T-helper 17 cell (primary cell): ENCODE results near the gene CTNND2. TPM values are rescaled to one million over a fixed set of nuclear protein-coding genes. Genes with fewer than 3 reads are reported as not detected.

ENCODE experiments used
- ATAC-seq: fragments of 150-1000 bp; cut with Tn5 transposase; 2 replicates; pipeline ENCODE4 v1.10.0; 2021; ENCODE audit warnings: mild to moderate bottlenecking, moderate library complexity
- DNase-seq, 3 donors: peaks; one replicate each; pipeline versions ENCODE4 v3.0.0 to v3.0.0-alpha.2; 2020 to 2021
- H3K9me3 ChIP-seq: one replicate; pipeline ENCODE4 v1.7.0; 2013; ENCODE audit warnings: low read length, mild to moderate bottlenecking; ENCODE audit not compliant: control insufficient read depth, poor library complexity, severe bottlenecking
- H3K27ac Mint-ChIP-seq: one replicate; pipeline ENCODE4 v1.8.0; 2022; ENCODE audit warnings: mild to moderate bottlenecking, moderate library complexity, mixed read lengths
- H3K27me3 Mint-ChIP-seq: one replicate; pipeline ENCODE4 v1.8.0; 2022; ENCODE audit warnings: mixed read lengths
- H3K36me3 Mint-ChIP-seq: one replicate; pipeline ENCODE4 v1.8.0; 2022; ENCODE audit warnings: low read depth, mixed read lengths
- H3K4me1 Mint-ChIP-seq: one replicate; pipeline ENCODE4 v1.8.0; 2022; ENCODE audit warnings: mild to moderate bottlenecking, mixed read lengths
- H3K4me3 Mint-ChIP-seq: one replicate; pipeline ENCODE4 v1.8.0; 2022; ENCODE audit warnings: mild to moderate bottlenecking, moderate library complexity, mixed read lengths
- total RNA-seq, 4 donors: library from RNA in 2 of 4; stranded (reverse) in 2 of 4; gene quantifications; one replicate each; pipeline ENCODE4 v1.2.3 and lab custom pipeline; 2022 to 2026

The CTNND2 gene
- total RNA-seq, 2 donors from 2014 or later: 0.94 to 1.6 TPM

- Mint-ChIP-seq H3K4me1 (peaks cover 2% of the 10 kb centered on the region), H3K27ac (no peak overlapping the region), H3K4me3 (no peak overlapping the region), H3K36me3 (no peaks in the 10 kb centered on the region), H3K27me3 (peaks cover under 1% of the 10 kb centered on the region)
- H3K9me3 ChIP-seq: no peaks in the 10 kb centered on the region
- no peak for ATAC-seq
- no peak for DNase-seq
Observed at GRCh38 chr5:11252075-11252474, 652.2 kb downstream of the CTNND2 start.

- ATAC-seq: no peak
- no peak overlapping the region for H3K27ac Mint-ChIP-seq
- peaks cover 4% of the 10 kb centered on the region for H3K27me3 Mint-ChIP-seq
- DNase-seq: no peak
- no peak overlapping the region for H3K4me3 Mint-ChIP-seq
- H3K4me1 Mint-ChIP-seq: peaks cover 5% of the 10 kb centered on the region
- peaks cover 2% of the 10 kb centered on the region for H3K36me3 Mint-ChIP-seq
- H3K9me3 ChIP-seq: no peaks in the 10 kb centered on the region
Observed at GRCh38 chr5:11251247-11251646, 653.0 kb downstream of the CTNND2 start.

GRCh38 chr5:11248966-11249365, 655.3 kb downstream of the CTNND2 start:
- peaks cover 4% of the 10 kb centered on the region for H3K27me3 Mint-ChIP-seq
- H3K27ac Mint-ChIP-seq: no peak overlapping the region
- H3K9me3 ChIP-seq: no peaks in the 10 kb centered on the region
- peaks cover 2% of the 10 kb centered on the region for H3K36me3 Mint-ChIP-seq
- DNase-seq (no peak), ATAC-seq (no peak)
- no peak overlapping the region for H3K4me3 Mint-ChIP-seq
- H3K4me1 Mint-ChIP-seq: peaks cover 3% of the 10 kb centered on the region

GRCh38 chr5:11247224-11247623, 657.0 kb downstream of the CTNND2 start:
- Mint-ChIP-seq H3K36me3 (peaks cover 2% of the 10 kb centered on the region), H3K27me3 (peaks cover 4% of the 10 kb centered on the region), H3K27ac (no peak overlapping the region), H3K4me3 (no peak overlapping the region), H3K4me1 (peaks cover 3% of the 10 kb centered on the region)
- H3K9me3 ChIP-seq: no peaks in the 10 kb centered on the region
- ATAC-seq: no peak
- DNase-seq: no peak

GRCh38 chr5:11240293-11241190, 663.7 kb downstream of the CTNND2 start:
- Mint-ChIP-seq H3K36me3 (peaks cover 2% of the 10 kb centered on the region), H3K4me3 (no peak overlapping the region), H3K27me3 (no peaks in the 10 kb centered on the region), H3K27ac (no peak overlapping the region), H3K4me1 (no peaks in the 10 kb centered on the region)
- no peak for ATAC-seq
- no peak for DNase-seq
- no peaks in the 10 kb centered on the region for H3K9me3 ChIP-seq

- H3K36me3 Mint-ChIP-seq: peaks cover 2% of the 10 kb centered on the region
- H3K27ac Mint-ChIP-seq: no peak overlapping the region
- peaks cover 7% of the 10 kb centered on the region for H3K4me1 Mint-ChIP-seq
- H3K27me3 Mint-ChIP-seq: no peaks in the 10 kb centered on the region
- DNase-seq: no peak
- no peak overlapping the region for H3K4me3 Mint-ChIP-seq
- no peak for ATAC-seq
- no peaks in the 10 kb centered on the region for H3K9me3 ChIP-seq
Observed at GRCh38 chr5:11239261-11240015, 664.8 kb downstream of the CTNND2 start.

- peak overlapping the region; percentile 54 for H3K4me3 Mint-ChIP-seq
- H3K4me1 Mint-ChIP-seq: peaks cover 18% of the 10 kb centered on the region
- DNase-seq (no peak), ATAC-seq (peak; percentile 91)
- H3K9me3 ChIP-seq: peaks cover 7% of the 10 kb centered on the region
- H3K27me3 Mint-ChIP-seq: no peaks in the 10 kb centered on the region
- no peaks in the 10 kb centered on the region for H3K36me3 Mint-ChIP-seq
- peak overlapping the region; percentile 89 for H3K27ac Mint-ChIP-seq
Observed at GRCh38 chr5:11234501-11234911, 669.7 kb downstream of the CTNND2 start.

GRCh38 chr5:11230890-11231289, 673.4 kb downstream of the CTNND2 start:
- DNase-seq (no peak), ATAC-seq (no peak)
- no peak overlapping the region for H3K4me3 Mint-ChIP-seq
- H3K27me3 Mint-ChIP-seq: no peaks in the 10 kb centered on the region
- peaks cover 18% of the 10 kb centered on the region for H3K4me1 Mint-ChIP-seq
- no peaks in the 10 kb centered on the region for H3K36me3 Mint-ChIP-seq
- H3K9me3 ChIP-seq: peaks cover 7% of the 10 kb centered on the region
- H3K27ac Mint-ChIP-seq: no peak overlapping the region

- Mint-ChIP-seq H3K4me3 (no peak overlapping the region), H3K27me3 (no peaks in the 10 kb centered on the region), H3K4me1 (no peaks in the 10 kb centered on the region), H3K36me3 (no peaks in the 10 kb centered on the region), H3K27ac (no peak overlapping the region)
- peaks cover 5% of the 10 kb centered on the region for H3K9me3 ChIP-seq
- no peak for ATAC-seq
- no peak for DNase-seq
Observed at GRCh38 chr5:11227064-11227463, 677.2 kb downstream of the CTNND2 start.

- Mint-ChIP-seq H3K27me3 (no peaks in the 10 kb centered on the region), H3K4me3 (no peak overlapping the region), H3K27ac (no peak overlapping the region), H3K36me3 (no peaks in the 10 kb centered on the region), H3K4me1 (peaks cover 3% of the 10 kb centered on the region)
- ATAC-seq (no peak), DNase-seq (no peak)
- H3K9me3 ChIP-seq: no peaks in the 10 kb centered on the region
Observed at GRCh38 chr5:11224436-11225187, 679.6 kb downstream of the CTNND2 start.

- DNase-seq (no peak), ATAC-seq (peak; percentile 86)
- no peaks in the 10 kb centered on the region for H3K9me3 ChIP-seq
- Mint-ChIP-seq H3K27ac (no peak overlapping the region), H3K4me1 (peaks cover 3% of the 10 kb centered on the region), H3K27me3 (peaks cover 6% of the 10 kb centered on the region), H3K4me3 (no peak overlapping the region), H3K36me3 (no peaks in the 10 kb centered on the region)
Observed at GRCh38 chr5:11222169-11222568, 682.1 kb downstream of the CTNND2 start.

GRCh38 chr5:11214864-11215644, 689.2 kb downstream of the CTNND2 start:
- Mint-ChIP-seq H3K27me3 (peaks cover 20% of the 10 kb centered on the region), H3K4me3 (no peak overlapping the region), H3K27ac (no peak overlapping the region), H3K4me1 (no peaks in the 10 kb centered on the region), H3K36me3 (no peaks in the 10 kb centered on the region)
- peaks cover 5% of the 10 kb centered on the region for H3K9me3 ChIP-seq
- no peak for DNase-seq
- ATAC-seq: no peak
